ENCODE data around the gene PPM1J.

The PPM1J gene

DNA sequence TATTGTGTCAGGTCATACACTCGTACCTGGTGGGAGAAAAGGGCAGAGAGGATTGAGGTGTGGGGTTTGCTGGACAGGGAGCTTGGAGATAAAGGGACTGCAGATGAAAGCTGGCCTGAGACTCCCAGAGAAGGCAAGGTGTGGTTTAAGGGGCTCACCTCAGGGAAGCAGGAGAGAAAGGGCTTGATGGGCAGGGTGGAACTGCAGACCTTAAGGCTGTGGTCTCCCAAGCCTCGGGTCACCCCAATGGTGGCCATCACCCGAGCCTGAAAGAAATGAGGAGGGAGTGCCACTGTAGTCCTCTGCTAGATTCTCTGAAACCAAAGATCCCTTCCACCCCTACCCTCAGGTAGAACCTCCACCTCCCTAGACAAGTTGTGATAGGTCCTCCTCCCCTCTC is 4.5 kb downstream of the PPM1J start (continued):
- TF ChIP-seq, protein P1, sequence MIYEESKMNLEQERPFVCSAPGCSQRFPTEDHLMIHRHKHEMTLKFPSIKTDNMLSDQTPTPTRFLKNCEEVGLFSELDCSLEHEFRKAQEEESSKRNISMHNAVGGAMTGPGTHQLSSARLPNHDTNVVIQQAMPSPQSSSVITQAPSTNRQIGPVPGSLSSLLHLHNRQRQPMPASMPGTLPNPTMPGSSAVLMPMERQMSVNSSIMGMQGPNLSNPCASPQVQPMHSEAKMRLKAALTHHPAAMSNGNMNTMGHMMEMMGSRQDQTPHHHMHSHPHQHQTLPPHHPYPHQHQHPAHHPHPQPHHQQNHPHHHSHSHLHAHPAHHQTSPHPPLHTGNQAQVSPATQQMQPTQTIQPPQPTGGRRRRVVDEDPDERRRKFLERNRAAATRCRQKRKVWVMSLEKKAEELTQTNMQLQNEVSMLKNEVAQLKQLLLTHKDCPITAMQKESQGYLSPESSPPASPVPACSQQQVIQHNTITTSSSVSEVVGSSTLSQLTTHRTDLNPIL (CRISPR knock-in tag; IDR thresholded peaks at IDR 0.05; ENCODE audit: low read depth): no peak
- TF ChIP-seq ARNTL (CRISPR knock-in tag; IDR thresholded peaks at IDR 0.05; ENCODE audit: borderline replicate concordance, low read depth): no peak

DNA sequence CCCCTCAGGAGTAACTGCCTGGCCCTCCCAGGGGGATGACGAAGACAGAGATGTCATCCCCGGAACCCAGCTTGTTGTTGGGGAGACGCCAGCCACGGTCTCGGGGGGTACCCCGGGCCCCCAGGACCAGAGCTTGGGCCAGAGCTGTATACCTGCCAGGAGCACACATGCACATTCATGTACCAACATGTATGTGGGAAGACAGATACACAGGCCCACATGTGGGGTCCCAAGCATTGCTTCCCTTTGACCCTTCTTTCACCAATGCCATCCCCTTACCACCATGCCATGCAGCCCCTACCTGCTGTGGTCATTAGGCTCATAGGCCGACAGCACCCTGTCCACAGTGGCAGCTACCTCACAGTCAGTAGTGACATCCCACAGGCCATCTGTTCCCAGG is 5.0 kb downstream of the PPM1J start:
- no peak for TF ChIP-seq ZNF70 (CRISPR knock-in tag; IDR thresholded peaks at IDR 0.05)
- no peak for TF ChIP-seq GLIS3 (CRISPR knock-in tag; IDR thresholded peaks at IDR 0.05)
- TF ChIP-seq, protein P2, sequence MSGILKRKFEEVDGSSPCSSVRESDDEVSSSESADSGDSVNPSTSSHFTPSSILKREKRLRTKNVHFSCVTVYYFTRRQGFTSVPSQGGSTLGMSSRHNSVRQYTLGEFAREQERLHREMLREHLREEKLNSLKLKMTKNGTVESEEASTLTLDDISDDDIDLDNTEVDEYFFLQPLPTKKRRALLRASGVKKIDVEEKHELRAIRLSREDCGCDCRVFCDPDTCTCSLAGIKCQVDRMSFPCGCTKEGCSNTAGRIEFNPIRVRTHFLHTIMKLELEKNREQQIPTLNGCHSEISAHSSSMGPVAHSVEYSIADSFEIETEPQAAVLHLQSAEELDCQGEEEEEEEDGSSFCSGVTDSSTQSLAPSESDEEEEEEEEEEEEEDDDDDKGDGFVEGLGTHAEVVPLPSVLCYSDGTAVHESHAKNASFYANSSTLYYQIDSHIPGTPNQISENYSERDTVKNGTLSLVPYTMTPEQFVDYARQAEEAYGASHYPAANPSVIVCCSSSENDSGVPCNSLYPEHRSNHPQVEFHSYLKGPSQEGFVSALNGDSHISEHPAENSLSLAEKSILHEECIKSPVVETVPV (CRISPR knock-in tag; IDR thresholded peaks at IDR 0.05): no peak
- TF ChIP-seq BACH2 (CRISPR knock-in tag; IDR thresholded peaks at IDR 0.05; ENCODE audit: borderline replicate concordance): no peak
- TF ChIP-seq ESRRG (CRISPR knock-in tag; IDR thresholded peaks at IDR 0.05): no peak
- no peak for TF ChIP-seq RARB (CRISPR knock-in tag; IDR thresholded peaks at IDR 0.05)
- no peak for TF ChIP-seq ISL1 (CRISPR knock-in tag; IDR thresholded peaks at IDR 0.05)
- TF ChIP-seq, protein P3, sequence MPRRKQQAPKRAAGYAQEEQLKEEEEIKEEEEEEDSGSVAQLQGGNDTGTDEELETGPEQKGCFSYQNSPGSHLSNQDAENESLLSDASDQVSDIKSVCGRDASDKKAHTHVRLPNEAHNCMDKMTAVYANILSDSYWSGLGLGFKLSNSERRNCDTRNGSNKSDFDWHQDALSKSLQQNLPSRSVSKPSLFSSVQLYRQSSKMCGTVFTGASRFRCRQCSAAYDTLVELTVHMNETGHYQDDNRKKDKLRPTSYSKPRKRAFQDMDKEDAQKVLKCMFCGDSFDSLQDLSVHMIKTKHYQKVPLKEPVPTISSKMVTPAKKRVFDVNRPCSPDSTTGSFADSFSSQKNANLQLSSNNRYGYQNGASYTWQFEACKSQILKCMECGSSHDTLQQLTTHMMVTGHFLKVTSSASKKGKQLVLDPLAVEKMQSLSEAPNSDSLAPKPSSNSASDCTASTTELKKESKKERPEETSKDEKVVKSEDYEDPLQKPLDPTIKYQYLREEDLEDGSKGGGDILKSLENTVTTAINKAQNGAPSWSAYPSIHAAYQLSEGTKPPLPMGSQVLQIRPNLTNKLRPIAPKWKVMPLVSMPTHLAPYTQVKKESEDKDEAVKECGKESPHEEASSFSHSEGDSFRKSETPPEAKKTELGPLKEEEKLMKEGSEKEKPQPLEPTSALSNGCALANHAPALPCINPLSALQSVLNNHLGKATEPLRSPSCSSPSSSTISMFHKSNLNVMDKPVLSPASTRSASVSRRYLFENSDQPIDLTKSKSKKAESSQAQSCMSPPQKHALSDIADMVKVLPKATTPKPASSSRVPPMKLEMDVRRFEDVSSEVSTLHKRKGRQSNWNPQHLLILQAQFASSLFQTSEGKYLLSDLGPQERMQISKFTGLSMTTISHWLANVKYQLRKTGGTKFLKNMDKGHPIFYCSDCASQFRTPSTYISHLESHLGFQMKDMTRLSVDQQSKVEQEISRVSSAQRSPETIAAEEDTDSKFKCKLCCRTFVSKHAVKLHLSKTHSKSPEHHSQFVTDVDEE (CRISPR knock-in tag; IDR thresholded peaks at IDR 0.05): no peak
- no peak for TF ChIP-seq ARNTL (CRISPR knock-in tag; IDR thresholded peaks at IDR 0.05; ENCODE audit: borderline replicate concordance, low read depth)
- no peak for TF ChIP-seq SNAI2 (CRISPR knock-in tag; IDR thresholded peaks at IDR 0.05)
- no peak for TF ChIP-seq ZNF565 (CRISPR knock-in tag; conservative IDR thresholded peaks at IDR 0.05; ENCODE audit: low read depth)
- no peak for TF ChIP-seq ZNF8 (CRISPR knock-in tag; IDR thresholded peaks at IDR 0.05)
- no peak for TF ChIP-seq ZFP3 (CRISPR knock-in tag; IDR thresholded peaks at IDR 0.05)
- TF ChIP-seq, protein P1 (CRISPR knock-in tag; IDR thresholded peaks at IDR 0.05; ENCODE audit: low read depth): no peak
- TF ChIP-seq TOX (CRISPR knock-in tag; IDR thresholded peaks at IDR 0.05; ENCODE audit: borderline replicate concordance): no peak
- TF ChIP-seq TCF4 (CRISPR knock-in tag; IDR thresholded peaks at IDR 0.05; ENCODE audit: borderline replicate concordance): no peak
- TF ChIP-seq CSDC2 (CRISPR knock-in tag; IDR thresholded peaks at IDR 0.05): no peak
- TF ChIP-seq, protein P4, sequence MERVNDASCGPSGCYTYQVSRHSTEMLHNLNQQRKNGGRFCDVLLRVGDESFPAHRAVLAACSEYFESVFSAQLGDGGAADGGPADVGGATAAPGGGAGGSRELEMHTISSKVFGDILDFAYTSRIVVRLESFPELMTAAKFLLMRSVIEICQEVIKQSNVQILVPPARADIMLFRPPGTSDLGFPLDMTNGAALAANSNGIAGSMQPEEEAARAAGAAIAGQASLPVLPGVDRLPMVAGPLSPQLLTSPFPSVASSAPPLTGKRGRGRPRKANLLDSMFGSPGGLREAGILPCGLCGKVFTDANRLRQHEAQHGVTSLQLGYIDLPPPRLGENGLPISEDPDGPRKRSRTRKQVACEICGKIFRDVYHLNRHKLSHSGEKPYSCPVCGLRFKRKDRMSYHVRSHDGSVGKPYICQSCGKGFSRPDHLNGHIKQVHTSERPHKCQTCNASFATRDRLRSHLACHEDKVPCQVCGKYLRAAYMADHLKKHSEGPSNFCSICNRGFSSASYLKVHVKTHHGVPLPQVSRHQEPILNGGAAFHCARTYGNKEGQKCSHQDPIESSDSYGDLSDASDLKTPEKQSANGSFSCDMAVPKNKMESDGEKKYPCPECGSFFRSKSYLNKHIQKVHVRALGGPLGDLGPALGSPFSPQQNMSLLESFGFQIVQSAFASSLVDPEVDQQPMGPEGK (CRISPR knock-in tag; IDR thresholded peaks at IDR 0.05; ENCODE audit: borderline replicate concordance): no peak
- TF ChIP-seq PPARA (CRISPR knock-in tag; IDR thresholded peaks at IDR 0.05; ENCODE audit: borderline replicate concordance): no peak
- TF ChIP-seq ZFP30 (CRISPR knock-in tag; IDR thresholded peaks at IDR 0.05): no peak
- no peak for ATAC-seq

DNA sequence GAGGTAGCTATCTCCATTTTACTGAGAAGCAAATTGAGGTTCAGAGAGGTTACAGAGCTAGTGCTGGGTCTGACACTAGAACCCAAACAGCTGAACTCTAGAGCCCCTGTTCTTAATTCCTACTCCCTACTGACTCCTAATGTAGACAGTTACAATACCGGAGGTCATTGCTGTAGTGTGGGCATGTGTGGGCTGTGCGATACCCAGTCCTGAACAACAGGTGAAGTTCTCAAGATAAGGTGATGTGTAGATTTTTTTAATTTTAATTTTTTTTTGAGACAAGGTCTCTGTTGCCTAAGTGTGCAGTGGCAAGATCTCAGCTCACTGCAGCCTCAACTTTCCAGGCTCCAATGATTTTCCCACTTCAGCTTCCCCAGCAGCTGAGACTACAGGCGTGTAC is 6.6 kb downstream of the PPM1J start:
- TF ChIP-seq TCF4 (CRISPR knock-in tag; IDR thresholded peaks at IDR 0.05; ENCODE audit: borderline replicate concordance): no peak
- TF ChIP-seq, protein P3 (CRISPR knock-in tag; IDR thresholded peaks at IDR 0.05): no peak
- ATAC-seq: no peak

Measured in SK-N-SH treated with all-trans-retinoic acid at 6 μM for 48 hours (cell line).